Measurements from ENCODE around the gene IL6. TPM values are rescaled to one million over a fixed set of nuclear protein-coding genes. Genes with fewer than 3 reads are reported as not detected.
"Not testable (repeated sequence)": the region's sequence is repeated elsewhere in the genome, so short reads cannot be mapped to it uniquely, and the experiment has no call there.

Gene IL6
- total RNA-seq, 1 donor from 2014 or later = not detected

DNA sequence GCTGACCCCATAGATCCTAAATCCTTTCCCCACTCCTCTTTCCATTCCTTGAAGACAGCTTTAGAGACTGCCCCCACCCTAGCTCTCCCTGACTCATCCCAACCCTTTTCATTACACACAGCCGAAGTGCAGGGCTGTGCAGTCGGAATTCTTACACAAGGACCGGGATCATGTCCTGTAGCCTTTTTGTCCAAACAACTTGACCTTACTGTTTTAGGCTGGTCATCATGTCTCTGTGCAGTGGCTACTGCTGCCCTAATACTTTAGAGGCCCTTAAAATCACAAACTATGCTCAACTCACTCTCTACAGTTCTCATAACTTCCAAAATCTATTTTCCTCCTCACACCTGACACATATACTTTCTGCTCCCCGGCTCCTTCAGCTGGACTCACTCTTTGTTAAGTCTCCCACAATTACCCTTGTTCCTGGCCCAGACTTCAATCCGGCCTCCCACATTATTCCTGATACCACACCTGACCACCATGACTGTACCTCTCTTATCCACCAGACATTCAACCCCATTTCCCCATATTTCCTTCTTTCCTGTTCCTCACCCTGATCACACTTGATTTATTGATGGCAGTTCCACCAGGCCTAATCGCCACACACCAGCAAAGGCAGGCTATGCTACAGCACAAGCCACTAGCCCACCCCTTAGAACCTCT lies 19.8 kb upstream of the IL6 start:
- H3K9me3 Mint-ChIP-seq (ENCODE audit: unreplicated experiment); DNase-seq (ENCODE audit: extremely low spot score, unreplicated experiment); H3K36me3 Mint-ChIP-seq (ENCODE audit: unreplicated experiment); H3K27me3 Mint-ChIP-seq (ENCODE audit: unreplicated experiment); H3K27ac Mint-ChIP-seq (ENCODE audit: unreplicated experiment); H3K4me3 Mint-ChIP-seq (ENCODE audit: unreplicated experiment): not testable (repeated sequence)
- peaks cover 14% of the 10 kb centered on the region for H3K4me1 Mint-ChIP-seq (ENCODE audit: unreplicated experiment)

DNA sequence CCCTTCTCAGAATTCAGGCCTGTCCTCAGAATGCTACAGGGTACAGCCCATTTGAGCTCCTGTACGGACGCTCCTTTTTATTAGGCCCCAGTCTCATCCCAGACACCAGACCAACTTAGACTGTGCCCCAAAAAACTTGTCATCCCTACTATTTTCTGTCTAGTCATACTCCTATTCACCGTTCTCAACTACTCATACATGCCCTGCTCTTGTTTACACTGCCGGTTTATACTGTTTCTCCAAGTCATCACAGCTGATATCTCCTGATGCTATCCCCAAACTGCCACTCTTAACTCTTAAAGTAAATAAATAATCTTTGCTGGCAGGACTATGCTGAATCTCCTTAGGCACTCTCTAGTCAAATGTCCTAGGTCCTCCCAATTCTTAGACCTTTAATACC lies 18.8 kb upstream of the IL6 start:
- H3K27ac Mint-ChIP-seq (ENCODE audit: unreplicated experiment); H3K9me3 Mint-ChIP-seq (ENCODE audit: unreplicated experiment); H3K36me3 Mint-ChIP-seq (ENCODE audit: unreplicated experiment); H3K4me3 Mint-ChIP-seq (ENCODE audit: unreplicated experiment); DNase-seq (ENCODE audit: extremely low spot score, unreplicated experiment); H3K27me3 Mint-ChIP-seq (ENCODE audit: unreplicated experiment); H3K4me1 Mint-ChIP-seq (ENCODE audit: unreplicated experiment): not testable (repeated sequence)

DNA sequence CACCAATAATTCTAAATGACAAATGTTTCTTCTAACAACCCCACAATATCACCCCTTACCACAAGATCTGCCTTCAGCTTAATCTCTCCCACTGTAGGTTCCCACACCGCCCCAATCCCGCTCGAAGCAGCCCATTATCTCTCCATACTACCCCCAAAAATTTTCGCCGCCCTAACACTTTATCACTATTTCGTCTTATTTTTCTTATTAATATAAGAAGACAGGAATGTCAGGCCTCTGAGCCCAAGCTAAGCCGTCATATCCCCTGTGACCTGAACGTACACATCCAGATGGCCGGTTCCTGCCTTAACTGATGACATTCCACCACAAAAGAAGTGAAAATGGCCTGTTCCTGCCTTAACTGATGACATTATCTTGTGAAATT lies 18.3 kb upstream of the IL6 start:
- H3K27me3 Mint-ChIP-seq (ENCODE audit: unreplicated experiment); H3K27ac Mint-ChIP-seq (ENCODE audit: unreplicated experiment); H3K36me3 Mint-ChIP-seq (ENCODE audit: unreplicated experiment); H3K4me3 Mint-ChIP-seq (ENCODE audit: unreplicated experiment); H3K4me1 Mint-ChIP-seq (ENCODE audit: unreplicated experiment); H3K9me3 Mint-ChIP-seq (ENCODE audit: unreplicated experiment); DNase-seq (ENCODE audit: extremely low spot score, unreplicated experiment): not testable (repeated sequence)

DNA sequence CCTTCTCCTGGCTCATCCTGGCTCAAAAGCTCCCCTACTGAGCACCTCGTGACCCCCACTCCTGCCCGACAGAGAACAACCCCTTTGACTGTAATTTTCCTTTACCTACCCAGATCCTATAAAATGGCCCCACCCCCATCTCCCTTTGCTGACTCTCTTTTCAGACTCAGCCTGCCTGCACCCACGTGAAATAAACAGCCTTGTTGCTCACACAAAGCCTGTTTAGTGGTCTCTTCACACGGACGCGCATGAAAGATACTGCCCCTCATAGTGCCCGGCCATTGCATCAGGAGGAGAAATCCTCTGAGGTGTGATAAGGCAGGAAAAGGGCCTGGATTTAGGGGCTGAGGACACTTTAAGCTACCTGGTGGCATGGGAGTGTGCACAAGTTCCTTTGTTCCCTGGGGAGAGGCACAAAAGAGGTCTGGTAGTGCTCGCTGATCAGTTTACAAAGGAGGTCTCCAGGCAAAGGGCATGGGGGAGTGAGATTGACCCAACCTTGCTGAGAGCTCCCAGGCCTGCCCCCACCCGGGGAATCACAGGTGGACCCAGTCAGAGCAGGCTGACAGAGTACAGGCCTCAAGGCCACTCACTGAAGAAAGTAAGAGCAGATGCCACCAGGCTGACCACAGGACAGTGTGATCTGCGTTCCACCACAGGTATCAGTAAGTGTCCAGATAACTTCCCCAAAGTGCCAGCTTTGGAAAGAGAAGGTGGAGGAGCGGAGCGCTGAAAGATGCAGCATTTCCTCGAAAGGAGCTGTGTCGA lies 17.8 kb upstream of the IL6 start:
- H3K36me3 Mint-ChIP-seq (ENCODE audit: unreplicated experiment); DNase-seq (ENCODE audit: extremely low spot score, unreplicated experiment): not testable (repeated sequence)

DNA sequence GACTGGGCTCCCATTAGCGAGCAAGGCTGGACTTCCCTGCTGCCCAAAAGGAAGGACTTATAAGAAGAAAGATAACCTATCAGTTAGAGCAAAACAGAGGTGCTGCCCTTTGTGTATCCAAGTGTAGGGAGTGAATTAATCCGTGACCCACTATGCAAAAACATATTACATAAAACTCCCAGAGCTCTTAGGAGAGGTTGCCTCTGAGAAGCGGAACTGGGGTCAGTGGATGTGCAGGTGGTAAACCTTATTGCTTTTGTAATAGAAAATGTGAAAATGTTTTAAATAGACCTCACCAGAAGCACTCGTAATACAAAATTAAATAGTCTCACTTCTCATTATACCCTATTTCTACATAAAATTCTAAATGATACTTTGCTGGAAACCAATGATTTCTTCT lies 17.1 kb upstream of the IL6 start:
- TF ChIP-seq, protein P1, sequence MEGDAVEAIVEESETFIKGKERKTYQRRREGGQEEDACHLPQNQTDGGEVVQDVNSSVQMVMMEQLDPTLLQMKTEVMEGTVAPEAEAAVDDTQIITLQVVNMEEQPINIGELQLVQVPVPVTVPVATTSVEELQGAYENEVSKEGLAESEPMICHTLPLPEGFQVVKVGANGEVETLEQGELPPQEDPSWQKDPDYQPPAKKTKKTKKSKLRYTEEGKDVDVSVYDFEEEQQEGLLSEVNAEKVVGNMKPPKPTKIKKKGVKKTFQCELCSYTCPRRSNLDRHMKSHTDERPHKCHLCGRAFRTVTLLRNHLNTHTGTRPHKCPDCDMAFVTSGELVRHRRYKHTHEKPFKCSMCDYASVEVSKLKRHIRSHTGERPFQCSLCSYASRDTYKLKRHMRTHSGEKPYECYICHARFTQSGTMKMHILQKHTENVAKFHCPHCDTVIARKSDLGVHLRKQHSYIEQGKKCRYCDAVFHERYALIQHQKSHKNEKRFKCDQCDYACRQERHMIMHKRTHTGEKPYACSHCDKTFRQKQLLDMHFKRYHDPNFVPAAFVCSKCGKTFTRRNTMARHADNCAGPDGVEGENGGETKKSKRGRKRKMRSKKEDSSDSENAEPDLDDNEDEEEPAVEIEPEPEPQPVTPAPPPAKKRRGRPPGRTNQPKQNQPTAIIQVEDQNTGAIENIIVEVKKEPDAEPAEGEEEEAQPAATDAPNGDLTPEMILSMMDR (IDR thresholded peaks at IDR 0.05) = no peak

More for the DNA sequence above, 17.8 kb upstream of the IL6 start:
- not testable (repeated sequence) for H3K27me3 Mint-ChIP-seq (ENCODE audit: unreplicated experiment); H3K27ac Mint-ChIP-seq (ENCODE audit: unreplicated experiment); H3K4me1 Mint-ChIP-seq (ENCODE audit: unreplicated experiment); H3K4me3 Mint-ChIP-seq (ENCODE audit: unreplicated experiment); H3K9me3 Mint-ChIP-seq (ENCODE audit: unreplicated experiment)

DNA sequence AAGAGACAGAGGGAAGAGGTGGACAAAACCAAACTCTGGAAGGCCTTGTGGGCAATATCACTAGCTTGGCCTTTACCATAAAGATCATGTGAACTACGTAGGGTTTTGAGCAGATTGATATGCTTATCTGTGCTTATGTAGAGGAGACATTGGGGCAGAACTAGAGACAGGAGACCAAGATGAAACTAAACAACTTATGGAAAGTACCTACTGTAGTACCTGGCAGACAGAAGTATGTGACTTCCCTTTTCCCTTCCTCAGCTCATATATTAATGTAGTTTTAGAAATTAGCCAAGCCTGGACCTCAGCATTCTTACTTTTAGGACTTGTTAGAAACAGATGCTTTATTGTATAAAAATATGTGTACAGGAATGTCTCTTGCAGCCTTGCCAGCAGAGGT lies 14.0 kb upstream of the IL6 start:
- peaks cover 12% of the 10 kb centered on the region for H3K4me1 Mint-ChIP-seq (ENCODE audit: unreplicated experiment)
- H3K27ac Mint-ChIP-seq (ENCODE audit: unreplicated experiment) = no peak overlapping the region
- H3K9me3 Mint-ChIP-seq (ENCODE audit: unreplicated experiment) = no peaks in the 10 kb centered on the region

More for the DNA sequence above, 17.1 kb upstream of the IL6 start:
- no peak for DNase-seq (ENCODE audit: extremely low spot score, unreplicated experiment)
- Mint-ChIP-seq H3K9me3 (ENCODE audit: unreplicated experiment) (no peaks in the 10 kb centered on the region), H3K4me1 (ENCODE audit: unreplicated experiment) (no peaks in the 10 kb centered on the region), H3K36me3 (ENCODE audit: unreplicated experiment) (no peaks in the 10 kb centered on the region), H3K4me3 (ENCODE audit: unreplicated experiment) (no peak overlapping the region), H3K27ac (ENCODE audit: unreplicated experiment) (no peak overlapping the region), H3K27me3 (ENCODE audit: unreplicated experiment) (no peaks in the 10 kb centered on the region)

DNA sequence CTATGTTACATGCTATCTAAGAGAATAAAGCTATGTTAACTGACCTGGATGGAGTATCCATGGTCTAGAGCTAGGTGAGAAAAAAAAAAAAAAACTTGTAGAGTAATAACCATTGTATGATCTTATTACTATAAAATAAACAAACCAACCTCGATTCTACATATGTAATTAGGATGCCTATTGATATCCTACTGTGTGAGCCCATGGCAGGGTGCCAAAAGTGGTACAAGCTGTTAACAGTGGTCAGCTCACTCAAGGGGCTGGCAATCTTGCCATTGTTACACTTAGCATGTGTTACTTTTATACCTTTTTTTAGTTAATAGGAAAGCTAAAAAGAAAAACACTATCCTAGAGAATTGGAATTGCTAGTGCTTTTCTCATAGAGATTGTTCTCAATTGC lies 13.5 kb upstream of the IL6 start:
- Mint-ChIP-seq H3K36me3 (ENCODE audit: unreplicated experiment) (no peaks in the 10 kb centered on the region), H3K4me1 (ENCODE audit: unreplicated experiment) (peaks cover 17% of the 10 kb centered on the region), H3K27ac (ENCODE audit: unreplicated experiment) (no peak overlapping the region), H3K9me3 (ENCODE audit: unreplicated experiment) (no peaks in the 10 kb centered on the region), H3K4me3 (ENCODE audit: unreplicated experiment) (no peak overlapping the region), H3K27me3 (ENCODE audit: unreplicated experiment) (no peaks in the 10 kb centered on the region)
- TF ChIP-seq, protein P1 (IDR thresholded peaks at IDR 0.05) = no peak
- no peak for DNase-seq (ENCODE audit: extremely low spot score, unreplicated experiment)

More for the DNA sequence above, 14.0 kb upstream of the IL6 start:
- Mint-ChIP-seq H3K36me3 (ENCODE audit: unreplicated experiment) (no peaks in the 10 kb centered on the region), H3K27me3 (ENCODE audit: unreplicated experiment) (no peaks in the 10 kb centered on the region), H3K4me3 (ENCODE audit: unreplicated experiment) (no peak overlapping the region)
- no peak for DNase-seq (ENCODE audit: extremely low spot score, unreplicated experiment)
- TF ChIP-seq, protein P1 (IDR thresholded peaks at IDR 0.05) = no peak

All from osteocyte (in vitro differentiated cells).